ENCODE data around the gene ARHGAP4. TPM values are rescaled to one million over a fixed set of nuclear protein-coding genes. Genes with fewer than 3 reads are reported as not detected.

Gene ARHGAP4
- total RNA-seq, 1 experiment from 2014 or later, result 0.31 TPM

GRCh38 chrX:153927672-153927921 is 1.5 kb upstream of the ARHGAP4 start:
- DNase-seq (ENCODE audit: low spot score), result no peak

- no peak for DNase-seq (ENCODE audit: low spot score)
These were observed 1.0 kb upstream of the ARHGAP4 start for GRCh38 chrX:153926858-153927671.

GRCh38 chrX:153926552-153926857 is 441 bp upstream of the ARHGAP4 start:
- DNase-seq (ENCODE audit: low spot score), result no peak

- DNase-seq (ENCODE audit: low spot score), result no peak
These were observed 701 bp downstream of the ARHGAP4 start for GRCh38 chrX:153925387-153925738.

GRCh38 chrX:153924149-153924861 is 1.8 kb downstream of the ARHGAP4 start:
- DNase-seq (ENCODE audit: low spot score), result peak; percentile 28

GRCh38 chrX:153922932-153923857 is 2.9 kb downstream of the ARHGAP4 start:
- DNase-seq (ENCODE audit: low spot score), result peak; percentile 53

GRCh38 chrX:153921511-153922446 is 4.3 kb downstream of the ARHGAP4 start:
- no peak for DNase-seq (ENCODE audit: low spot score)

- DNase-seq (ENCODE audit: low spot score), result no peak
These were observed 5.0 kb downstream of the ARHGAP4 start for GRCh38 chrX:153921070-153921469.

GRCh38 chrX:153920546-153920945 is 5.5 kb downstream of the ARHGAP4 start:
- no peak for DNase-seq (ENCODE audit: low spot score)

GRCh38 chrX:153919281-153919680 is 6.8 kb downstream of the ARHGAP4 start:
- no peak for DNase-seq (ENCODE audit: low spot score)

- DNase-seq (ENCODE audit: low spot score), result no peak
These were observed 8.2 kb downstream of the ARHGAP4 start for GRCh38 chrX:153917869-153918268.

GRCh38 chrX:153913701-153914100 is 12.4 kb downstream of the ARHGAP4 start:
- DNase-seq (ENCODE audit: low spot score), result no peak

GRCh38 chrX:153913211-153913610 is 12.9 kb downstream of the ARHGAP4 start:
- no peak for DNase-seq (ENCODE audit: low spot score)

GRCh38 chrX:153911798-153912197 is 14.3 kb downstream of the ARHGAP4 start:
- no peak for DNase-seq (ENCODE audit: low spot score)

- no peak for DNase-seq (ENCODE audit: low spot score)
These were observed 15.6 kb downstream of the ARHGAP4 start for GRCh38 chrX:153910446-153910845.

- DNase-seq (ENCODE audit: low spot score), result no peak
These were observed 16.1 kb downstream of the ARHGAP4 start for GRCh38 chrX:153909980-153910360.

- no peak for DNase-seq (ENCODE audit: low spot score)
These were observed 16.8 kb downstream of the ARHGAP4 start for GRCh38 chrX:153909024-153909979.

- no peak for DNase-seq (ENCODE audit: low spot score)
These were observed 17.7 kb downstream of the ARHGAP4 start for GRCh38 chrX:153908219-153908860.

- DNase-seq (ENCODE audit: low spot score), result no peak
These were observed 18.6 kb downstream of the ARHGAP4 start for GRCh38 chrX:153907456-153907855.

Measured in H4 (cell line).